ENCODE data around the gene IHH.

IHH gene

DNA sequence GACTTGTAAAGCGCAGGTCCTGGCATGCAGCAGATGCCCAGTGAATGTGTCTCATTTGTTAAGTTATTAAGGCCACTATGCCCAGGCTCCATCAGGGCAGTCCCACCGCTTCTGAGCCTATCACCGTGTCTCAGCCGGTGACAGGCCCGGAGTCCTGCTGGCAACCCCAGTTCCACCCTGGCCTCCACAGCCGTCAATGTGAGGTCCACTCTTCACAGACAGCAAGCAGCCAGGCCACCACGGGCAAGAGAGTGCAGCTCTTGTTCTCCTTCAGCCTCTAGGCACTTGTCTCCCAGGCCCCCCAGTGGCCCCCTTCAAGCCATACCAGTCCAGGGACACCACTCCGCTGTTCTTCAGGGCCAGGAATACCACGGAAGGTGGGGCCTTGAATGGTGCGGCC is 42.0 kb downstream of the IHH start:
- DNase-seq (ENCODE audit: low spot score) = no peak

DNA sequence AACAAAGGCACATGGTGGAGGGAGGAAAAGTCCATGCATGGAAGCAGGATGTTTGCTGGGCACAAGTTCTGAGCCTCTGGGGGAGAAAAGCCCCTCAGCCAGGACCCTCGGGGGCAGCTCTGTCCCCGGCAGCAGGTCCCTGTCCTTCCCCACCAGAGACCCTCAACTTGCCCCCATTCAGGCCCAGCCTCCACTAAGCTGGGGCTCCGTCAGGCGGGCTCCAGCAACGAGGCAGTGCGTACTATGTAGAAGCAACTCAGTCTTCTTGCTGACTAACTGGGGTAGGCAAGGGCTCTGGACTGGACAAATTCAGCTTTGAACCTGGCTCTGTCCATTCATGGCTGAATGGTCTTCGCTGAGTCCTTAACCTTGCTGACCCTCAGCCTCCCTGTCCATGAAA is 42.4 kb downstream of the IHH start:
- no peak for DNase-seq (ENCODE audit: low spot score)

DNA sequence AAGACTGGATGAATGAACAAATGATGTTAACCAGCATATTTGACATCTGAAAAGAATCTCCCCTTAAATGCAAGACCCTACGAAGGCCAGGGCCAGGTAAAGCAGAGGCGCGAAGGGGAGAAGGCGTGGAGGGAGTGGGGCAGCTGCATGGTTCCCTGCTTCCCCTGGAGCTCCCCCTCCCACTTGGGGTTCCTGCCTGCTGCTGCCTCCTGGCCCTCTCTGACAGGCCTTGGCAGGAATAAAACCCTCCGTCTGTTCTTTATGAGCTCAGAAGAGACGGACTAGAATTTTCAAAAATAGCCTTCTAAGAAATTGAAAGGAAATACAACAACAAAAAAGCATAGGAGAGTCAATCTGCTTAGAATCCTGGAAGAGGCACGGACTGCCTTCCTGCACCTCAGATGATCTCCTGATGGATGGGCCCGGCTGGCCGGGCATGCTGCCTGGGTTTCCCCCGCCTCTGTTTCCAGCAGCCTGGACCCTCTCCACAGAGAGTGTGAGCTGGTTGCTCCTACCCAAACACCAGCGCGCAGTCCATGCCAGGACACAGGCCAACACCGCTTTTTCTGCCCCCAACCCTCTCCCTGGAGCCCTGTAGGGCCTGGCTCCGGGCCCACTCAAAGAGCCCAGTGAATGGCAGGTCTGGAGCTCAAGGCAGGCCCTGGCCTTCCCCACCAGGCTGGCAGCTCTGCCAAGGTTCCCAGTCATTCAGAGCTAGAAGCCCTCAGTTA is 43.4 kb downstream of the IHH start:
- DNase-seq (ENCODE audit: low spot score) = no peak

GRCh38 chr2:219016721-219017120 is 44.0 kb downstream of the IHH start:
- no peak for DNase-seq (ENCODE audit: low spot score)

DNA sequence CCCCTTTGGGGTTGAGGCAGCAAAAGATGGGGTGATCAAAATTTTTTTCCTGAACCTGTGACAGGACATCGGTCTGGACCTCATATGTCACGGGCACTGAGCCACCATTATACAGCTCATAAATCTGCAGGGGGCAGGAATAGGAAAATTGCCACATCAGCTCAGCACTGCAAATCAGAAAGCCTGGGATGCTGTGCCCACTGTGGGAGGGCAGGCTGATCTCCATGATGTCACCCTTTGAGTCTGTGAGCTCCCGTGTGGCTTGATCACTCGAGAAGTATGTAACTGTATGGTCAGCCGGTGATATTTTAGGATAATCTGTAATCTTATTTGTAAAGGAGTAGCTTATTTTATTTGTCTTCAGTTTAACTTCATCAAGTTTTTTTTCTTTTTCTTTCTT is 49.8 kb downstream of the IHH start:
- no peak for DNase-seq (ENCODE audit: low spot score)

DNA sequence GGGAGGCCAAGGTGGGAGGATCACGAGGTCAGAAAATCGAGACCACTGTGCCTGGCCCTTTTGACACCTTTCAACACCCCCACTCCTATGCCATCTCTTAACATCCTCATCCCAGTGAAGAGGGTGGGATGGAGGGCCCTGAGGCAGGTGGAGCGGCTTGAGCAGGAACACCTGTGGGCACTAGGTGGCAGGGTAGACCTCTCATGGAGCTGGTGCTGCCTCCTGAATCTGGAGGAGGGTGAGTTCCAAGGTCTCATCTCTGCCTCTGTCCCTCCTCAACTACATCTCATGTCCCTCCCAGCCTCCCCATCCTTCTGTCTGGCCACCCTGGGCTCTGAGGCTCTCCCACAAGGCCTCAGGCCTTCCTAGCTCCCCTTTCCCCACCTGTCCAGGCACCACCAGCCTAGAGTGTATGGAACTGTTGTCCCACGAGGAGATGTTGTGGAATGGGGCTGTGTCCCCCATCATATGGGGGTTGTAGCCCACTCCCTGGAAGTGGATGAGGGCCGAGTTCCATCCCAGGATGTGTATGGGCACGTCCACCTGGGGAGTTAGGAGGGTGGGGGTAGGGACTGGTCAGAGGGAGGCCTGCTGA is 50.5 kb downstream of the IHH start:
- DNase-seq (ENCODE audit: low spot score) = no peak

GRCh38 chr2:219009294-219009693 is 51.4 kb downstream of the IHH start:
- no peak for DNase-seq (ENCODE audit: low spot score)
